ENCODE measurements around the gene SH3GL1. TPM values are rescaled to one million over a fixed set of nuclear protein-coding genes. Genes with fewer than 3 reads are reported as not detected.

Gene SH3GL1
- total and polyA plus RNA-seq, 2 experiments from 2014 or later, result 92.8 to 97.9 TPM

GRCh38 chr19:4367781-4368127 lies 32.6 kb downstream of the SH3GL1 start:
- TF ChIP-seq, protein P1, sequence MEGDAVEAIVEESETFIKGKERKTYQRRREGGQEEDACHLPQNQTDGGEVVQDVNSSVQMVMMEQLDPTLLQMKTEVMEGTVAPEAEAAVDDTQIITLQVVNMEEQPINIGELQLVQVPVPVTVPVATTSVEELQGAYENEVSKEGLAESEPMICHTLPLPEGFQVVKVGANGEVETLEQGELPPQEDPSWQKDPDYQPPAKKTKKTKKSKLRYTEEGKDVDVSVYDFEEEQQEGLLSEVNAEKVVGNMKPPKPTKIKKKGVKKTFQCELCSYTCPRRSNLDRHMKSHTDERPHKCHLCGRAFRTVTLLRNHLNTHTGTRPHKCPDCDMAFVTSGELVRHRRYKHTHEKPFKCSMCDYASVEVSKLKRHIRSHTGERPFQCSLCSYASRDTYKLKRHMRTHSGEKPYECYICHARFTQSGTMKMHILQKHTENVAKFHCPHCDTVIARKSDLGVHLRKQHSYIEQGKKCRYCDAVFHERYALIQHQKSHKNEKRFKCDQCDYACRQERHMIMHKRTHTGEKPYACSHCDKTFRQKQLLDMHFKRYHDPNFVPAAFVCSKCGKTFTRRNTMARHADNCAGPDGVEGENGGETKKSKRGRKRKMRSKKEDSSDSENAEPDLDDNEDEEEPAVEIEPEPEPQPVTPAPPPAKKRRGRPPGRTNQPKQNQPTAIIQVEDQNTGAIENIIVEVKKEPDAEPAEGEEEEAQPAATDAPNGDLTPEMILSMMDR (IDR thresholded peaks at IDR 0.05; ENCODE audit: low read depth, low read length), result no peak
- no peak for DNase-seq (ENCODE audit: low read depth in 1 of 2, low spot score in 1 of 2)
- no peaks in the 10 kb centered on the region for H3K4me1 ChIP-seq (ENCODE audit: low read depth)
- H3K27me3 ChIP-seq, result no peaks in the 10 kb centered on the region
- H3K4me3 ChIP-seq, result no peak overlapping the region
- no peak overlapping the region for H3K27ac ChIP-seq
- no peaks in the 10 kb centered on the region for H3K9me3 ChIP-seq (ENCODE audit: low read depth)
- H3K36me3 ChIP-seq, result peaks cover 12% of the 10 kb centered on the region

- Histone ChIP-seq H3K27ac (no peak overlapping the region), H3K4me1 (ENCODE audit: low read depth) (no peaks in the 10 kb centered on the region), H3K27me3 (no peaks in the 10 kb centered on the region), H3K36me3 (peaks cover 14% of the 10 kb centered on the region), H3K9me3 (ENCODE audit: low read depth) (no peaks in the 10 kb centered on the region), H3K4me3 (no peak overlapping the region)
- DNase-seq (ENCODE audit: low read depth in 1 of 2, low spot score in 1 of 2), result no peak
- TF ChIP-seq, protein P1 (IDR thresholded peaks at IDR 0.05; ENCODE audit: low read depth, low read length), result no peak
Observed at GRCh38 chr19:4367336-4367723, 33.0 kb downstream of the SH3GL1 start.

DNA sequence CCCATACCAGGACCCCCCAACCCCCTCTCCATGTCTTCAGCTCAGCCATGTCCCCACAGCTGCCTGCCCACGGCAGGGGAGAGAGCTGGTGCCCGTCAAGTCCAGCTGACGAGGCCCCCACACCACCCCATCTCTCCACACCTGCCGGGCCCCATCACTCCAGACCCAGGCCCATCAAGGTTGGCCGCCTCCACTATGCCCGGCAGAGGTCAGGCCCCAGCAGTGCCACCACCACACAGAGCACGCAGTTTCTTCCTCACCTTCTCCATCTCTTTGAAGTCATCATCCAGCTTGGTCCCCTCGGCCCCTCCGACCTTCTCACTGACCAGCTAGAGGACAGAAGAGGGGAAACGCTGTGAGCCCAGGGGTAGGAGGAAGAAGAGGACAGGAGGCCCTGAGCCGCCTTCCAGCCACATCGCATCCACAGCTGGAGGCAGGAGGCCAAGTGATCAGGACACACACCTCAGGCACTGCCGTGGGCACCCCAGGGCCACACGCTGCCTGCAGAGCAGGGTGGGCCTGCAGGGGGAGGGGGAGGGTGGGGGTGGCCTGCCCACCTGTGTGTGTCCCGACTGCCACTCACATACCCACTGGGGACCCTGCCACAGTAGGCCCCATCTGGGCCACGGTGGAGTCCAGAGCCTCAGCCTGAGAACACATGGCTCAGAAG lies 33.5 kb downstream of the SH3GL1 start:
- Histone ChIP-seq H3K9me3 (ENCODE audit: low read depth) (no peaks in the 10 kb centered on the region), H3K36me3 (peaks cover 14% of the 10 kb centered on the region), H3K27ac (no peak overlapping the region), H3K27me3 (no peaks in the 10 kb centered on the region), H3K4me3 (no peak overlapping the region), H3K4me1 (ENCODE audit: low read depth) (no peaks in the 10 kb centered on the region)
- TF ChIP-seq, protein P1 (IDR thresholded peaks at IDR 0.05; ENCODE audit: low read depth, low read length), result no peak
- DNase-seq (ENCODE audit: low read depth in 1 of 2, low spot score in 1 of 2), result no peak

- H3K36me3 ChIP-seq, result peaks cover 21% of the 10 kb centered on the region
Observed at GRCh38 chr19:4365791-4366665, 34.3 kb downstream of the SH3GL1 start.

DNA sequence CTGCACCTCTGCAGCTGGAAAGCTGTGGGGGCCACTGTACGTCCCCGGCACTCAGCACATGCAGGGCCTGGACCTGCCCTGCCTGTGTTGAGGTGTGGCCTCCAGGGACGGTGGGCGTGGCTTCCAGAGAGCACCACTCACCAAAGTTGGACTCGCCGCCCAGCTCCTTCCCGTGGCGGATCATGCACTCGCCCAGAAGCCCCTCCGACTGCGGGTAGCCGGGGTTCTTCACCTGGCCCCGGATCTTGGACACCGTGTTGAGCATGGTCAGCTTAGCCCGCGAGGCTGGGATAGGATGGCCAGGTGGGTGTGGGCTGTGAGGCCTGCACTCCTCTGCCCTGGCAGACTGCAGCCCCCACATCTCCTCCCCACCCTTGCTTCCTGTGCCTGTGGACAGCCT lies 35.0 kb downstream of the SH3GL1 start:
- Histone ChIP-seq H3K9me3 (ENCODE audit: low read depth) (no peaks in the 10 kb centered on the region), H3K36me3 (peaks cover 21% of the 10 kb centered on the region), H3K4me3 (no peak overlapping the region), H3K4me1 (ENCODE audit: low read depth) (no peaks in the 10 kb centered on the region), H3K27ac (no peak overlapping the region), H3K27me3 (no peaks in the 10 kb centered on the region)
- DNase-seq (ENCODE audit: low read depth in 1 of 2, low spot score in 1 of 2), result no peak
- TF ChIP-seq, protein P1 (IDR thresholded peaks at IDR 0.05; ENCODE audit: low read depth, low read length), result no peak

More at GRCh38 chr19:4365791-4366665, 34.3 kb downstream of the SH3GL1 start:
- Histone ChIP-seq H3K9me3 (ENCODE audit: low read depth) (no peaks in the 10 kb centered on the region), H3K27ac (no peak overlapping the region), H3K4me3 (no peak overlapping the region), H3K27me3 (no peaks in the 10 kb centered on the region), H3K4me1 (ENCODE audit: low read depth) (no peaks in the 10 kb centered on the region)
- TF ChIP-seq, protein P1 (IDR thresholded peaks at IDR 0.05; ENCODE audit: low read depth, low read length), result no peak
- no peak for DNase-seq (ENCODE audit: low read depth in 1 of 2, low spot score in 1 of 2)

Data from cardiac muscle cell (in vitro differentiated cells and primary cell).